Bone marrow (tissue), 2 donors: ENCODE results near the gene CACNA2D4.

Experiments used
- DNase-seq, 2 donors: peaks; one replicate each; lab custom pipeline; 2025; lab: John Stamatoyannopoulos, UW

CACNA2D4 gene

GRCh38 chr12:1800401-1801302 is 117.8 kb downstream of the CACNA2D4 start:
- no peak for DNase-seq

- no peak for DNase-seq
These were observed 118.5 kb downstream of the CACNA2D4 start for GRCh38 chr12:1799882-1800400.

GRCh38 chr12:1799051-1799881 is 119.2 kb downstream of the CACNA2D4 start:
- no peak for DNase-seq

GRCh38 chr12:1798641-1799020 is 119.8 kb downstream of the CACNA2D4 start:
- no peak for DNase-seq

- DNase-seq: no peak
These were observed 120.3 kb downstream of the CACNA2D4 start for GRCh38 chr12:1797991-1798640.

GRCh38 chr12:1797011-1797901 is 121.2 kb downstream of the CACNA2D4 start:
- peak in 1 of 2 donors; percentile 71 for DNase-seq

GRCh38 chr12:1796515-1797010 is 121.9 kb downstream of the CACNA2D4 start:
- peak in 1 of 2 donors; percentile 66 for DNase-seq

GRCh38 chr12:1795785-1796514 is 122.5 kb downstream of the CACNA2D4 start:
- DNase-seq: peak; percentile 77 to 80

- DNase-seq: no peak
These were observed 123.1 kb downstream of the CACNA2D4 start for GRCh38 chr12:1795221-1795784.

- DNase-seq: no peak
These were observed 123.9 kb downstream of the CACNA2D4 start for GRCh38 chr12:1794440-1795090.

- DNase-seq: no peak
These were observed 124.8 kb downstream of the CACNA2D4 start for GRCh38 chr12:1793426-1794210.

- no peak for DNase-seq
These were observed 126.0 kb downstream of the CACNA2D4 start for GRCh38 chr12:1792406-1792805.

- DNase-seq: peak in 1 of 2 donors; percentile 71
These were observed 127.2 kb downstream of the CACNA2D4 start for GRCh38 chr12:1791104-1791841.

- no peak for DNase-seq
These were observed 128.0 kb downstream of the CACNA2D4 start for GRCh38 chr12:1790444-1790843.

GRCh38 chr12:1787714-1788113 is 130.7 kb downstream of the CACNA2D4 start:
- DNase-seq: no peak

- DNase-seq: no peak
These were observed 136.2 kb downstream of the CACNA2D4 start for GRCh38 chr12:1782215-1782614.

GRCh38 chr12:1781772-1782171 is 136.7 kb downstream of the CACNA2D4 start:
- DNase-seq: no peak

- DNase-seq: no peak
These were observed 138.7 kb downstream of the CACNA2D4 start for GRCh38 chr12:1779783-1780182.
